Measurements from ENCODE around the gene TMEM25.
"Not testable (repeated sequence)": the region's sequence is repeated elsewhere in the genome, so short reads cannot be mapped to it uniquely, and the experiment has no call there.

DNA sequence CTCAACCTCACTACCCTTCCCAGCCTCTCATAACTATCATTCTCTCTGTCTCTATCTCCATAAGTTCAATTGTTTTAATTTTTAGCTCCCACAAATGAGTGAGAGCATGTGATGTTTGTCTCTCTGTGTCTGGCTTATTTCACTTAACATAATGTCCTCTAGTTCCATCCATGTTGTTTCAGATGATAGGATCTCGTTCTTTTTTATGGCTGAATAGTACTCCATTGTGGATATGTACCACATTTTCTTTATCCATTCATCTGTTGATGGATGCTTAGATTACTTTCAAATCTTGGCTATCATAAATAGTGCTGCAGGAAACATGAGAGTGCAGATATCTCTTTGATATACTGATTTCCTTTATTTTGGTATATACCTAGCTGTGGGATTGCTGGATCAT lies 49.8 kb upstream of the TMEM25 start:
- TF ChIP-seq, protein P1, sequence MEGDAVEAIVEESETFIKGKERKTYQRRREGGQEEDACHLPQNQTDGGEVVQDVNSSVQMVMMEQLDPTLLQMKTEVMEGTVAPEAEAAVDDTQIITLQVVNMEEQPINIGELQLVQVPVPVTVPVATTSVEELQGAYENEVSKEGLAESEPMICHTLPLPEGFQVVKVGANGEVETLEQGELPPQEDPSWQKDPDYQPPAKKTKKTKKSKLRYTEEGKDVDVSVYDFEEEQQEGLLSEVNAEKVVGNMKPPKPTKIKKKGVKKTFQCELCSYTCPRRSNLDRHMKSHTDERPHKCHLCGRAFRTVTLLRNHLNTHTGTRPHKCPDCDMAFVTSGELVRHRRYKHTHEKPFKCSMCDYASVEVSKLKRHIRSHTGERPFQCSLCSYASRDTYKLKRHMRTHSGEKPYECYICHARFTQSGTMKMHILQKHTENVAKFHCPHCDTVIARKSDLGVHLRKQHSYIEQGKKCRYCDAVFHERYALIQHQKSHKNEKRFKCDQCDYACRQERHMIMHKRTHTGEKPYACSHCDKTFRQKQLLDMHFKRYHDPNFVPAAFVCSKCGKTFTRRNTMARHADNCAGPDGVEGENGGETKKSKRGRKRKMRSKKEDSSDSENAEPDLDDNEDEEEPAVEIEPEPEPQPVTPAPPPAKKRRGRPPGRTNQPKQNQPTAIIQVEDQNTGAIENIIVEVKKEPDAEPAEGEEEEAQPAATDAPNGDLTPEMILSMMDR (IDR thresholded peaks at IDR 0.05), result not testable (repeated sequence)
- not testable (repeated sequence) for TF ChIP-seq POLR2A (IDR thresholded peaks at IDR 0.05)

Data from adrenal gland (tissue), 5 donors.